KG1 (cell line): ENCODE results near the gene LIN37.
"Not testable (repeated sequence)": the region's sequence is repeated elsewhere in the genome, so short reads cannot be mapped to it uniquely, and the experiment has no call there.

Source experiments
- DNase-seq: peaks from one replicate; lab custom pipeline; 2025; lab: John Stamatoyannopoulos, UW

The LIN37 gene

GRCh38 chr19:35719402-35720162 is 28.8 kb upstream of the LIN37 start:
- DNase-seq, result no peak

DNA sequence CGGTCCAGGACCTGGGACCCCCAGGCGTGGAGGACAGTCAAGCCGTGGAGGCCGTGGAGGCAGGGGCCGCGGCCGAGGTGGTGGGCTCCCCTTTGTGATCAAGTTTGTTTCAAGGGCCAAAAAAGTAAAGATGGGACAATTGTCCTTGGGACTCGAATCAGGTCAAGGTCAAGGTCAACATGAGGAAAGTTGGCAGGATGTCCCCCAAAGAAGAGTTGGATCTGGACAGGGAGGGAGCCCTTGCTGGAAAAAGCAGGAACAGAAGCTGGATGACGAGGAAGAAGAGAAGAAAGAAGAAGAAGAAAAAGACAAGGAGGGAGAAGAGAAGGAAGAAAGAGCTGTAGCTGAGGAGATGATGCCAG is 28.2 kb upstream of the LIN37 start:
- no peak for DNase-seq

- no peak for DNase-seq
Observed at GRCh38 chr19:35720648-35721047, 27.7 kb upstream of the LIN37 start.

DNA sequence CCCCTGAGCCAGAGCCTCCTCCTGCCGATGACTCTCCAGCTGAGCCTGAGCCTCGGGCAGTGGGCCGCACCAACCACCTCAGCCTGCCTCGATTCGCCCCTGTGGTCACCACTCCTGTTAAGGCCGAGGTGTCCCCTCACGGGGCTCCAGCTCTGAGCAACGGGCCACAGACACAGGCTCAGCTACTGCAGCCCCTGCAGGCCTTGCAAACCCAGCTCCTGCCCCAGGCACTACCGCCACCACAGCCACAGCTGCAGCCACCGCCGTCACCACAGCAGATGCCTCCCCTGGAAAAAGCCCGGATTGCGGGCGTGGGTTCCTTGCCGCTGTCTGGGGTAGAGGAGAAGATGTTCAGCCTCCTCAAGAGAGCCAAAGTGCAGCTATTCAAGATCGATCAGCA is 27.0 kb upstream of the LIN37 start:
- no peak for DNase-seq

GRCh38 chr19:35722461-35722860 is 25.9 kb upstream of the LIN37 start:
- DNase-seq, result no peak

DNA sequence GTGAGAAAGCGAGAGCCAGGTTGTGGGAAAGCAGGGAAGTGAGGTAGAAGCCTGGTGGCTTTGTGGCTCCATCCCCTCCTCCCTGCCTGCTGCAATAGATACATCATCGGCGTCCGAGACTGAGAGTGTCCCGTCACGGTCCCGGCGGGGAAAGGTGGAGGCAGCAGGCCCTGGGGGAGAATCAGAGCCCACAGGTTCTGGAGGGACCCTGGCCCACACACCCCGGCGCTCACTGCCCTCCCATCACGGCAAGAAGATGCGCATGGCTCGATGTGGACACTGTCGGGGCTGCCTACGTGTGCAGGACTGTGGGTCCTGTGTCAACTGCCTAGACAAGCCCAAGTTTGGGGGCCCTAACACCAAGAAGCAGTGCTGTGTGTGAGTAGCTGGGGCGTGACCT is 25.5 kb upstream of the LIN37 start:
- no peak for DNase-seq

- DNase-seq, result no peak
Observed at GRCh38 chr19:35723671-35724070, 24.7 kb upstream of the LIN37 start.

- not testable (repeated sequence) for DNase-seq
Observed at GRCh38 chr19:35724132-35724531, 24.2 kb upstream of the LIN37 start.

GRCh38 chr19:35724560-35724959 is 23.8 kb upstream of the LIN37 start:
- DNase-seq, result no peak

GRCh38 chr19:35725216-35725861 is 23.0 kb upstream of the LIN37 start:
- DNase-seq, result no peak

DNA sequence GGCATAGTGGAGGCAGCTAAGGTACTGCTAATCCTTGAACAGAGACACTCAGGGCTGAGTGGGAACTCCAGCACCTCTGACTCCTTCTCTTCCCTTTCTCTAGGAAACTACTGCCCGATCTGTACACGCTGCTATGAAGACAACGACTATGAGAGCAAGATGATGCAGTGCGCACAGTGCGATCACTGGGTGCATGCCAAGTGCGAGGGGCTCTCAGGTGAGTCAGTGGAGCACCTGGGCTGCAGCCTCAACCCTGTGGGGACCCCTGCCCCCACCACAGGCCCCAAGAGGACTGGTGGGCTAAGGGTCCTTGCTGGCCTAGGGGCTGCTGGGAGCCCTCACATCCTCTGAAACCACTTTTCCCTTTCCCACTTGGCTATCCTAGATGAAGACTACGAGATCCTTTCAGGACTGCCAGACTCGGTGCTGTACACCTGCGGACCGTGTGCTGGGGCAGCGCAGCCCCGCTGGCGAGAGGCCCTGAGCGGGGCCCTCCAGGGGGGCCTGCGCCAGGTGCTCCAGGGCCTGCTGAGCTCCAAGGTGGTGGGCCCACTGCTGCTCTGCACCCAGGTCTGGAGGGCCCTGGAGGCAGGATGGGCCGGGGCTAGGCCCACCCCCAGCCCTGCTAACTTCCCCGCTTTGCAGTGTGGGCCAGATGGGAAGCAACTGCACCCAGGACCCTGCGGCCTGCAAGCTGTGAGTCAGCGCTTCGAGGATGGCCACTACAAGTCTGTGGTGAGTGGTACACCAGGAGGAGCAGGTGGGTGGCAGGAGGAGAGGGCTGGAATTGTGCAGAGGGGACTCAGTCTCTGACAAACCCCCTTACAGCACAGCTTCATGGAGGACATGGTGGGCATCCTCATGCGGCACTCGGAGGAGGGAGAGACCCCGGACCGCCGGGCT is 21.1 kb upstream of the LIN37 start:
- DNase-seq, result no peak

- DNase-seq, result no peak
Observed at GRCh38 chr19:35727956-35728706, 20.2 kb upstream of the LIN37 start.

DNA sequence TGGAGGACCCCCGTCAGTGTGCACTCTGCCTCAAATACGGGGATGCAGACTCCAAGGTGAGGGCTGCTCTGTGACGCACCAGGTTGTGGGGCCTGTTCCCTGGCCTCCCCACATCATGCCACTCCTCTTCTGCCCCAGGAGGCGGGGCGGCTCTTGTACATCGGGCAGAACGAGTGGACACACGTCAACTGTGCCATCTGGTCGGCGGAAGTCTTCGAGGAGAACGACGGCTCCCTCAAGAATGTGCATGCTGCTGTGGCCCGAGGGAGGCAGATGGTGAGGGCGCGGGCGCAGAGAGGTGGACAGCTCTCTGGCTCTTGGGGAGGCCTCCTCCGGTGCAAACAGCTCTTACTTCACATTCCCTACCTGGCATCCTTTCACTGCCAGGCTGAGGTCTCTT is 19.4 kb upstream of the LIN37 start:
- no peak for DNase-seq

GRCh38 chr19:35729763-35730162 is 18.6 kb upstream of the LIN37 start:
- DNase-seq, result no peak

DNA sequence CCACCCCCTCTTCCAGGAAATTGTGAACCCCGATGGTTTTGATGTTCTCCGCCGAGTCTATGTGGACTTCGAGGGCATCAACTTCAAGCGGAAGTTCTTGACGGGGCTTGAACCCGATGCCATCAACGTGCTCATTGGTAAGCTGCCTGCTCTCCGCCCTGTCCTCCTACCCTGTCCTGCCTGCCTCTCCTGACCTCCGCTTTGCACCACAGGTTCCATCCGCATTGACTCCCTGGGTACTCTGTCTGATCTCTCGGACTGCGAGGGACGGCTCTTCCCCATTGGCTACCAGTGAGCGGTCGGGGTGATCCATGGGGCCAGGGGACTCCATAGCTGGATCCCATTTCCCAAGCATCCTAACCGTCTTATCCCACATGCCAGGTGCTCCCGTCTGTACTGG is 18.1 kb upstream of the LIN37 start:
- no peak for DNase-seq

DNA sequence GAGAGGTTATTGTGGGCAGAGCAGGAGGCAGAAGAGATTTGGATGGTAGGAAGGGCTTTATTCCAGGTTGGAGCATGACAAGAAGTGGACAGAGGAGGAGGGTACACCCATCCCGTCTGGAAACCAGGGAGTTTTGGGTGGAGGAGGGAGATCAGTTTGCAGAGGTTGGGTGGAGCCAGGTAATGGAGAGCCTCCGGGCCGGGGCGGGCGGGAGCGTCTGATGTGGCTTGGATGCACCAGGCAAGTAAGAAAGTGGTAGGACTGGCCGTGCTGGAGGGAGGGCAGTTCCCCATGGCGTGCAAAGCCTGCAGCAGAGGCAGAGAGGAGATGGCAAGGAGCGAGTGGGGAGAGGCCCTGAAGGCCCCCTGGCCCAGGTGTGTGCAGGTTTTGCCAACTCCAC is 17.0 kb upstream of the LIN37 start:
- DNase-seq, result no peak

- DNase-seq, result no peak
Observed at GRCh38 chr19:35731779-35732405, 16.5 kb upstream of the LIN37 start.

- no peak for DNase-seq
Observed at GRCh38 chr19:35732540-35733179, 15.7 kb upstream of the LIN37 start.

GRCh38 chr19:35733180-35734125 is 14.9 kb upstream of the LIN37 start:
- no peak for DNase-seq

DNA sequence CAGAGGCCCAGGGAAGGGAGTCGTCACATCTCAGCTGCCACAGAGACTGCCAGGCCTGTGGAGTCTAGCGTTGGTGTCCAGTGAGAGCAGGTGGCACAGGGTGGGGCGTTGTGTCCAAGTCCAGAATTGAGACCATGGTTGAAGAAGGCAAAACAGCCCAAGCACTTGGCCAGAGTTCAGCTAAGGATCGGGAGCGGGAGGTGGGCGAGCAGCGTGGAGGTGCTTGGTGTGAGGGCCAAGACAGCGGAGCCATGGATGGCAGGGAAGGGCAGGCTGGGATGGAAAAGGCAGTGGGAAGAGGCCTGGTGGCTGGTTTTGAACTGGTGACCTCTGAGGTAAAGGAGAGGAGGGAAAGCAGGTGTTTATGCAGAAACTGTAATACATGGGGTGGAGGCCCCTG is 14.1 kb upstream of the LIN37 start:
- no peak for DNase-seq
